H1 (cell line): ENCODE results near the gene GTF2A1L. TPM values are rescaled to one million over a fixed set of nuclear protein-coding genes. Genes with fewer than 3 reads are reported as not detected.

ENCODE experiments used
- BACH1 ChIP-seq: IDR thresholded peaks from 2 replicates; pipeline ENCODE4 v1.6.1; 2012; ENCODE audit warnings: low read length, improper control_type of control experiment
- CHD2 ChIP-seq: IDR thresholded peaks from 2 replicates; pipeline ENCODE4 v1.6.1; 2012; ENCODE audit warnings: low read length, improper control_type of control experiment
- EP300 ChIP-seq, 2 experiments: IDR thresholded peaks; 1 replicate in 1 of 2; 2 replicates in 1 of 2; pipeline ENCODE4 v1.6.1; 2011 to 2012; ENCODE audit warnings: low read depth in 2 of 2, low read length in 2 of 2, mild to moderate bottlenecking in 2 of 2, borderline replicate concordance in 1 of 2, inconsistent platforms in 1 of 2, moderate library complexity in 1 of 2
- GTF2F1 ChIP-seq: IDR thresholded peaks from 2 replicates; pipeline ENCODE4 v1.6.1; 2012; ENCODE audit warnings: low read depth, low read length, improper control_type of control experiment, borderline replicate concordance
- HDAC2 ChIP-seq, 2 experiments: fragments of 300-600 bp in 1 of 2; sonication (generic) in 1 of 2; IDR thresholded peaks; 2 replicates each; pipeline ENCODE4 v1.6.1; 2011 to 2012; ENCODE audit warnings: low read depth in 2 of 2, low read length in 2 of 2, mild to moderate bottlenecking in 2 of 2, moderate library complexity in 2 of 2, borderline replicate concordance in 1 of 2, inconsistent platforms in 1 of 2
- JUN ChIP-seq: IDR thresholded peaks from 2 replicates; pipeline ENCODE4 v1.6.1; 2011; ENCODE audit warnings: low read depth, mild to moderate bottlenecking, improper control_type of control experiment, low read length
- POLR2AphosphoS5 ChIP-seq: IDR thresholded peaks from 2 replicates; pipeline ENCODE4 v1.6.1; 2011; ENCODE audit warnings: low read depth, low read length
- SP1 ChIP-seq: IDR thresholded peaks from 2 replicates; pipeline ENCODE4 v1.6.1; 2011; ENCODE audit warnings: low read depth, low read length
- SUZ12 ChIP-seq: fragments of 200-600 bp; sonication (generic); IDR thresholded peaks from 2 replicates; pipeline ENCODE4 v1.6.1; 2012; ENCODE audit warnings: mild to moderate bottlenecking, inconsistent platforms, low read length, moderate library complexity, mixed read lengths
- polyA plus RNA-seq, 7 experiments: library from polyadenylated mRNA; depleted of rRNA in 3 of 7; stranded (reverse) in 5 of 7; unstranded in 2 of 7; fragments of >200 nt in 5 of 7; fragments of 200-250 nt in 2 of 7; gene quantifications; 1 replicate in 5 of 7; 2 replicates in 1 of 7; 4 replicates in 1 of 7; pipeline versions ENCODE4 v1.2.1 to v1.2.3, GENCODE V29; 2011 to 2013; ENCODE audit warnings: missing spikeins in 2 of 7, mixed read lengths in 2 of 7
- total RNA-seq: library from RNA; stranded (reverse); fragmentation: NEBNext Ultra II Directional; extraction: Animal tissue kit (Norgen Biotek cat#: 25700); gene quantifications from 2 replicates; pipeline ENCODE4 v1.2.1, GENCODE V29; 2021

GTF2A1L gene
- total and polyA plus RNA-seq, 2 of the 8 experiments (the other 6 are each of a cell fraction or from before 2014, with no cell fraction given) = 0.18 TPM; not detected in 1

- TF ChIP-seq HDAC2 (IDR thresholded peaks at IDR 0.05; ENCODE audit: borderline replicate concordance in 1 of 2, low read depth in 2 of 2, low read length in 2 of 2) (no peak), JUN (no peak), EP300 (IDR thresholded peaks at IDR 0.05; ENCODE audit: borderline replicate concordance in 1 of 2, low read depth in 2 of 2, low read length in 2 of 2) (no peak), CHD2 (no peak), POLR2AphosphoS5 (no peak), BACH1 (no peak), SP1 (no peak), SUZ12 (no peak), GTF2F1 (no peak)
Measured at GRCh38 chr2:48695991-48696390, 78.3 kb downstream of the GTF2A1L start (continued).
